Coronary artery (tissue), 2 donors: ENCODE data around the gene EFTUD2.

ENCODE experiments used
- DNase-seq: peaks from one replicate; pipeline ENCODE4 v3.0.0-alpha.2; 2017; ENCODE audit warnings: low spot score
- H3K27ac ChIP-seq, 2 donors: fragments of 200-600 bp; sonication (generic); one replicate each; pipeline ENCODE4 v1.5.1; 2016 to 2019
- H3K4me3 ChIP-seq: fragments of 200-600 bp; sonication (generic); 2 replicates; pipeline ENCODE4 v1.5.1; 2016; ENCODE audit warnings: mild to moderate bottlenecking, moderate library complexity
- TF ChIP-seq, protein P1 (sequence below): fragments of 200-600 bp; sonication (generic); IDR thresholded peaks from one replicate; pipeline ENCODE4 v1.5.1; 2019; ENCODE audit warnings: antibody characterized with exemption

Gene EFTUD2

DNA sequence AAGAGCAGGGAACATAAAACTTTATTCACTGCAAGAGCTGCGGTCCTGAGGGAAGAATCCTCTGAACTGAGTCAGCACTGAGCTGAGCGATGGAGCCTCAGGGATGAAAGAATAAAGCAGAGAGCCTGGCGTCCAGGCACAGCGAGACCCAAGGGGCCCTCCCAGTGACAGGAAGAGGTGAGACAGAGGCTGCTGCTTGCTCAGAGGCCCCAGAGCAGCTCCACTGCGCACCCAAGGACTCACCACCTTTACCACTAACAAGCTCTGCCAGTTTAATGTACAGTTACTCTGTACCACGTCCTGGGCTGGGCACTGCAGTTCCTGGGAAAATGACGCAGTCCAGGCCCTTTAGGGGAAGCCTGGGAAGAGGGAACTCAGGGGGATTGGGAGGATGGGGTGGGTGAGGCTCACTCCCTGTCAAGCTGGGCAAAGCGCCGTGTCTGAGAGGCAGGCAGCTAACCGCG, 10.5 kb upstream of the EFTUD2 start:
- DNase-seq: no peak
- TF ChIP-seq, protein P1, sequence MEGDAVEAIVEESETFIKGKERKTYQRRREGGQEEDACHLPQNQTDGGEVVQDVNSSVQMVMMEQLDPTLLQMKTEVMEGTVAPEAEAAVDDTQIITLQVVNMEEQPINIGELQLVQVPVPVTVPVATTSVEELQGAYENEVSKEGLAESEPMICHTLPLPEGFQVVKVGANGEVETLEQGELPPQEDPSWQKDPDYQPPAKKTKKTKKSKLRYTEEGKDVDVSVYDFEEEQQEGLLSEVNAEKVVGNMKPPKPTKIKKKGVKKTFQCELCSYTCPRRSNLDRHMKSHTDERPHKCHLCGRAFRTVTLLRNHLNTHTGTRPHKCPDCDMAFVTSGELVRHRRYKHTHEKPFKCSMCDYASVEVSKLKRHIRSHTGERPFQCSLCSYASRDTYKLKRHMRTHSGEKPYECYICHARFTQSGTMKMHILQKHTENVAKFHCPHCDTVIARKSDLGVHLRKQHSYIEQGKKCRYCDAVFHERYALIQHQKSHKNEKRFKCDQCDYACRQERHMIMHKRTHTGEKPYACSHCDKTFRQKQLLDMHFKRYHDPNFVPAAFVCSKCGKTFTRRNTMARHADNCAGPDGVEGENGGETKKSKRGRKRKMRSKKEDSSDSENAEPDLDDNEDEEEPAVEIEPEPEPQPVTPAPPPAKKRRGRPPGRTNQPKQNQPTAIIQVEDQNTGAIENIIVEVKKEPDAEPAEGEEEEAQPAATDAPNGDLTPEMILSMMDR: no peak

DNA sequence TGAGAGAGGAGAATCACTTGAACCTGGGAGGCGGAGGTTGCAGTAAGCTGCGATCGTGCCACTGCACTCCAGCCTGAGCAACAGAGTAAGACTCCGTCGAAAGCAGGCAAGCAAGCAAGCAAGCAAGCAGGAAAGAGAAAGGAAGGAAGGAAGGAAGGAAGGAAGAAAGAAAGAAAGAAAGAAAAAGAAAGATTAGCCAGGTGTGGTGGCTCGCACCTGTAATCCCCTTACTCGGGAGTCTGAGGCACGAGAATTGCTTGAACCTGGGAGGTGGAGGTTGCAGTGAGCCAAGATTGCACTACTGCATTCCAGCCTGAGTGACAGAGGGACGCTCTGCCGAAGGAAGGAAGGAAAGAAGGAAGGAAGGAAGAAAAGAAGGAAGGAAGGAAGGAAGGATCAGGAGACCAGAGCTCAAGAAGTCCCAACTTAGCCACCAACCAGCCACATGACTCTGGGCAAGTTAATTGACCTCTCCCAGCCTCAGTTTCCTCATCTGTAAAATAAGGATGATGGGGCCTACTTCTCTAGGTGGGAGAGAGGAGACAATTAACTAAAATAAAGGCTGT, 9.6 kb upstream of the EFTUD2 start:
- Histone ChIP-seq H3K4me3 (no peak overlapping the region), H3K27ac (no peak overlapping the region)
- no peak for DNase-seq
- TF ChIP-seq, protein P1: no peak

More for the DNA sequence above, 10.5 kb upstream of the EFTUD2 start:
- no peak overlapping the region for H3K4me3 ChIP-seq
- H3K27ac ChIP-seq: no peak overlapping the region

DNA sequence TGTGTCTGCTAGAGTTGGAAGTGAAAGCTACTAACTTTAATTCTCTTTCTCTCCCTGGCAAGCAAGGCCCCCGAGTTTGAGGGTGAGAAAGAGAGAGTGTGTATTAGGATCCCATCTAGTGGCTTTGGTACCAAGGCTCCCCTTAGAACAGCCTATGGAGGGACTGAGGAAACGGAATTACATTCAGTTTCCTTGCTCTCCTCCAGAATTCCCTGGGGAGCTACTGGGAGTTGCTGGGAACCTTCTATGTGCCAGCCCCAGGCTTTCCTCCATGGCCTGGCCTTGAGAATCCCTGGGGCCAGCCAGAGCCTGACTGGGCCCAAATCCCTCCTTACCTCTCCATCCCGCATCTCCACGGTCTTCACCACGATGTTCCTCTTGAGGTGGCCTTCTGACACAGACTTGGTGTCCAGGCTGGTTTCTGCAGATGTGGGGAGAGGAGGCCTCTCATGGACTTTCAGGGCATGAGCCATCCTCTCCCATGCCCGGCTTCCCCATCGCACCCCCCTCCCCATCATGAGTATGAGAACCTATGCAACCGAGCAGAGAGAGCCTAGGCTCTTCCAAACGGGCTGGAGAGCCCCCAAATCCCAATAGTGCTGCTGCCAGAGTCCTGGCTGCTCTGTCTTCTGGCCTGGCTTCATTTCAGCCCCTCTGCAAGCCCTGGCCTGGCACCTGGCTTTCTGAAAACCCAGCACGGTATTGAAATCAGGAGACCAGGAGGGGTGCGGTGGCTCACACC, 8.7 kb upstream of the EFTUD2 start:
- TF ChIP-seq, protein P1: no peak
- no peak for DNase-seq
- H3K4me3 ChIP-seq: no peak overlapping the region
- no peak overlapping the region for H3K27ac ChIP-seq

DNA sequence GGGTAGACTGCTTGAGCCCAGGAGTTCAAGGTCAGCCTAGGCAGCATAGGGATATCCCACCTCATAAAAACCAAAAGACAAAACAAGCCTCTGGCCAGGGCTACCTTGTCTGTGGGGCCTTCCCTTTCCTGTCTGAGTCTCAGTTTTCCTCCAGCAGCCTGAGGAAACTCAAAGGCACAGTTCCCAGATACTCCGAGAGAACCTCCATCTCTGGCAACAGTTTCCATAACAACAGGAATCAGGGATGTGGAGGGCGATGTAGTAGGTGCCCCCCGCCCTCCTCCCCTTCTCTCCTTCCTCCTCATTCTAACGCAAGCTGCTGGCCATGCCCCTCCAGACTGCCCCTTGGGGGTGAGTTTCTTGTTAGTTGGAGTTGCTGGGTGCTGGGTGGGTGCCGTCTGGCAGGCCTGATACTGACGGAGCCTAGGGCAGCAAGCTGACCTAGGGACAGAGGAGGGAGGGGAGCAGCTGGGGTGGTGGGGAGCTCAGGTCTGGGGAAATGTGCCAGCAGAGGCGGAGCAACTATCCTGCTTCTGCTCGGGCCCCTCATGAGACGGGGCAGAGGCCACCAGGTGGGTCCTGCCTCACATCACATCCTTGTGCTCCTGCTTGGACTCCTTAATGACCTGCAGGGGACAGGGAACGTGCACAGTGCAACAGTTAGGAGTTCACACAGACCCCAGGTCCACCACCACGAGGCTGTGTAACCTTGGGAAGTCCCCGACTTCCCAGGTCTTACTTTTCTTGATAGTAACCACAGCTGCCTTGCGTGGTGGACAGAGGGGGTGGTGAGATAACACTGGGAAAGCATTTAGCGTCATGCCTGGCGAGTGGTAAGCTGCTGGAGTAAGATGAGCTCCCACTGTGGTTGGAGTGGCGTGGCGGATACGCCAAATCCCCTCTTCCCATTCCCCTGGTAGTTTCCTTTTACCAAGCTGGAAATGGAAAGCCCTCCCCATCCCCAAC, 7.8 kb upstream of the EFTUD2 start:
- Histone ChIP-seq H3K4me3 (no peak overlapping the region), H3K27ac (no peak overlapping the region)
- TF ChIP-seq, protein P1: no peak
- DNase-seq: no peak

DNA sequence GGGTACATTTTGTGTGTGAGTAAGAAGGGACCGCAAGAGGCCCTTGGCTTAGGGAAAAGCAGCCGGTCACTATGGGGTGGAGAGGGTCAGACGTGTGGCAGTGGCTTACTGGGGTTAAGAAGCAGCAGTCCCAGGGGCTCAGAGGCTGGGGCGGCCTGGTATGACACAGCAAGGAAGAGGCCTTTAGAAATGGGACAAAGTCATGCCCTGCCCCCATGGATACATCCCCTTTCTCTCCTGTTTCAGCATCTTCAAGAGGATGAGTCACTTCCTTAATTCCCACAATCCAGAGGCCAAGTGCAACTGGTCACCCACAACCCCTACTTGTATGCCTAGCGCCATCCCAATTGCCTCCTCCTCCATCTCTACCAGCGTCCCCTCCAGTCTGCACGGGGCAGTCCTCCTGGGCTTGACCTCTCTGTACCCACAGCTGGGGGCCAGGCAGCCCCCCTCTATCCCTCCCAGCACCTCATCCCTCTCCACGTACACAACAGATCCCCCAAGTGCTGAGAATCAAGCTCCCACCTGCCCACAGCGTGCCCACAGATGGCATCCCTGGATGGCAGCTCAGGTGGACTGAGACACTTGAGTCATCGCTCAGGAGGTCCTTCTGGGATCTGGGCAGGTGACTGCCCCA, 6.9 kb upstream of the EFTUD2 start:
- TF ChIP-seq, protein P1: no peak
- Histone ChIP-seq H3K27ac (no peak overlapping the region), H3K4me3 (no peak overlapping the region)
- no peak for DNase-seq
